HEK293T (cell line): ENCODE results near the gene LY9.
A peak's percentile ranks its signal among the peaks of the same experiment; 100 is the strongest.

Experiments used
- CTCF ChIA-PET: fragments of 350-600 bp; formaldehyde crosslinking; extraction: SDS; loops from one replicate; lab custom pipeline; 2021; ENCODE audit warnings: antibody characterized with exemption, inconsistent platforms; lab: Yijun Ruan, JAX
- POLR2A ChIA-PET: fragments of 350-600 bp; formaldehyde crosslinking; extraction: SDS; loops from one replicate; lab custom pipeline; 2020; ENCODE audit warnings: antibody characterized with exemption, inconsistent platforms; lab: Yijun Ruan, JAX
- DNase-seq: peaks from one replicate; pipeline ENCODE4 v3.0.0; 2012; ENCODE audit warnings: mixed read lengths; ENCODE audit errors: extremely low spot score
- ARNT ChIP-seq: fragments of 450-650 bp; IDR thresholded peaks from 2 replicates; pipeline ENCODE4 v1.6.1; 2017; ENCODE audit warnings: mild to moderate bottlenecking
- BHLHE40 ChIP-seq: fragments of 450-650 bp; IDR thresholded peaks from 2 replicates; pipeline ENCODE4 v1.6.1; 2016; ENCODE audit warnings: mild to moderate bottlenecking, moderate library complexity, borderline replicate concordance
- CTBP1 ChIP-seq: fragments of 450-650 bp; IDR thresholded peaks from 2 replicates; pipeline ENCODE4 v1.6.1; 2016; ENCODE audit warnings: borderline replicate concordance
- ELF4 ChIP-seq: fragments of 450-650 bp; IDR thresholded peaks from 2 replicates; pipeline ENCODE4 v1.6.1; 2017; ENCODE audit warnings: antibody characterized with exemption
- FOXA1 ChIP-seq: fragments of 450-650 bp; IDR thresholded peaks from 2 replicates; pipeline ENCODE4 v1.6.1; 2016; ENCODE audit warnings: mild to moderate bottlenecking
- FOXK2 ChIP-seq: fragments of 450-650 bp; IDR thresholded peaks from 2 replicates; pipeline ENCODE4 v1.6.1; 2016; ENCODE audit warnings: mild to moderate bottlenecking
- FOXM1 ChIP-seq: fragments of 450-650 bp; IDR thresholded peaks from 2 replicates; pipeline ENCODE4 v1.6.1; 2017; ENCODE audit warnings: mild to moderate bottlenecking, borderline replicate concordance
- HDGF ChIP-seq: fragments of 450-650 bp; IDR thresholded peaks from 2 replicates; pipeline ENCODE4 v1.6.1; 2017; ENCODE audit warnings: antibody characterized with exemption, borderline replicate concordance
- L3MBTL2 ChIP-seq: fragments of 450-650 bp; conservative IDR thresholded peaks from 2 replicates; pipeline ENCODE4 v1.6.1; 2016; ENCODE audit warnings: mild to moderate bottlenecking
- LEF1 ChIP-seq: fragments of 450-650 bp; IDR thresholded peaks from 2 replicates; pipeline ENCODE4 v1.6.1; 2017; ENCODE audit warnings: mild to moderate bottlenecking, borderline replicate concordance
- NFRKB ChIP-seq: fragments of 450-650 bp; IDR thresholded peaks from 2 replicates; pipeline ENCODE4 v1.6.1; 2016; ENCODE audit warnings: mild to moderate bottlenecking, moderate library complexity
- SP1 ChIP-seq: fragments of 450-650 bp; IDR thresholded peaks from 2 replicates; pipeline ENCODE4 v1.6.1; 2017
- SUZ12 ChIP-seq: fragments of 450-650 bp; IDR thresholded peaks from 2 replicates; pipeline ENCODE4 v1.6.1; 2016; ENCODE audit warnings: mild to moderate bottlenecking
- TARDBP ChIP-seq: fragments of 450-650 bp; IDR thresholded peaks from 2 replicates; pipeline ENCODE4 v1.6.1; 2016
- ZNF384 ChIP-seq: fragments of 450-650 bp; IDR thresholded peaks from 2 replicates; pipeline ENCODE4 v1.6.1; 2016
- TF ChIP-seq, protein P1 (sequence below): fragments of 450-650 bp; IDR thresholded peaks from 2 replicates; pipeline ENCODE4 v1.6.1; 2016

LY9 gene

DNA sequence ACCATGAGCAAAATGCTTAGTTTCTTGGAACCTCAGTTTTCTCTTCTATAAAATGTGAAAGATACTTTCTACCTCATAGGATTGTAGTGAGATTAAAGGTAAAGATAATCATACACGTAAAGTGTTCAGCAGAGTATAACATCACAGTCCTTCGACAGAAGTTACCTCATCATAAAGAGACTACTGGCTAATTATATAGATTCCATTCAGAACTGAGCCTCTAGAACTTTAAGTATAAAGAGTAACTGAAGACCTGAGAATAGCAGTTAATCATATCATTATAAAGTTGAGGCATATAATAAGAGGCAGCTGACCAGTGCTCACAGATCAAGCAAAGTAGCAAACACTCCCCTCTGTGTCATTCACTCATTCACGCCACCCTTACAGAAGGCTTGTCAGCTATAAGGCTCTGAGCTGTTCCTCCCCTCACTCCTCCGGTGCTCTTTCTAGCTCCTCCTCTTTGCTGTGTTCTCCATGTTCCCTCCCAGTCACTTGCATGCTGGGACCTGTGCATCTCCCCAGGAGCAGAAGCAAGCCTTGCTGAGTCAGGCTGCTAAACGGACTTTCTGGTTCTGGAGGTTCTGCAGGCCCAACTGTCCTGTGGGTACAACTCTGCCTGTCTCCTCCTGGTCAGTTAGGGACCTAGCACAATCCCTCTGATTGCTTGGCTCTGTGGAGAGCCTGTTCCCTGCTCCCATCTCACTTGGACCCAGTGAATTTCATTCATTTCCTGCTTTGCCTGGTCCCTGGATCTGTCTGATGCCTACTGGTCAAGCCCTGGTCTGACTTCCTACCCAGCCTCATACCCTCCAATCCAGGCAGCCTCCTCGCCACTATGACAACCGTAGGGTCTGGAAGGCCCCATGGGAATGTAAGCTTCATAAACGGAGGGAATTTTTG is 28.3 kb upstream of the LY9 start:
- CTCF ChIA-PET, result no interaction called here
- POLR2A ChIA-PET, result no interaction called here

DNA sequence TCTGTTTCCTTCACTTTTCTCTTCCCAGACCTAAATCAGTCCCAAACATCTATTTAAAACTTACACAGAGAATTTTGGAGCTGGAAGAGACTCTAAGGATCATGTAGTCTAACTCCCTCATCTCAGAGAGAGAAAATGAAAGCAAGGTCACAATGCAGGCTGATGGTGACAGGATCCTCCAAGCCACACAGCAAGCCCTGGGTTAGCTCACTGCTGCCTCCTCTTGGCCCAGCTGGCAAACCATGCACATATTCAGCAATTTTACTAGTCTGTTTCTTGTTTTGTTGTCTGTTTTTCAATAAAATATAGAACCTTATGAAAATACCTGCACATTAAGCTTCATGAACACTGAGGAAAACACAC is 27.7 kb upstream of the LY9 start:
- POLR2A ChIA-PET, result no interaction called here
- DNase-seq, result peak; percentile 56
- no peak for TF ChIP-seq BHLHE40
- CTCF ChIA-PET, result no interaction called here

More for the DNA sequence above, 28.3 kb upstream of the LY9 start:
- no peak for TF ChIP-seq TARDBP
- TF ChIP-seq HDGF, result no peak
- TF ChIP-seq ELF4, result no peak
- no peak for TF ChIP-seq BHLHE40
- TF ChIP-seq SP1, result no peak
- TF ChIP-seq, protein P1, sequence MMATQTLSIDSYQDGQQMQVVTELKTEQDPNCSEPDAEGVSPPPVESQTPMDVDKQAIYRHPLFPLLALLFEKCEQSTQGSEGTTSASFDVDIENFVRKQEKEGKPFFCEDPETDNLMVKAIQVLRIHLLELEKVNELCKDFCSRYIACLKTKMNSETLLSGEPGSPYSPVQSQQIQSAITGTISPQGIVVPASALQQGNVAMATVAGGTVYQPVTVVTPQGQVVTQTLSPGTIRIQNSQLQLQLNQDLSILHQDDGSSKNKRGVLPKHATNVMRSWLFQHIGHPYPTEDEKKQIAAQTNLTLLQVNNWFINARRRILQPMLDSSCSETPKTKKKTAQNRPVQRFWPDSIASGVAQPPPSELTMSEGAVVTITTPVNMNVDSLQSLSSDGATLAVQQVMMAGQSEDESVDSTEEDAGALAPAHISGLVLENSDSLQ, result no peak
- TF ChIP-seq SUZ12, result no peak
- TF ChIP-seq LEF1, result no peak
- TF ChIP-seq L3MBTL2, result no peak
- no peak for TF ChIP-seq FOXA1
- TF ChIP-seq ARNT, result no peak
- no peak for TF ChIP-seq FOXM1
- DNase-seq, result no peak

DNA sequence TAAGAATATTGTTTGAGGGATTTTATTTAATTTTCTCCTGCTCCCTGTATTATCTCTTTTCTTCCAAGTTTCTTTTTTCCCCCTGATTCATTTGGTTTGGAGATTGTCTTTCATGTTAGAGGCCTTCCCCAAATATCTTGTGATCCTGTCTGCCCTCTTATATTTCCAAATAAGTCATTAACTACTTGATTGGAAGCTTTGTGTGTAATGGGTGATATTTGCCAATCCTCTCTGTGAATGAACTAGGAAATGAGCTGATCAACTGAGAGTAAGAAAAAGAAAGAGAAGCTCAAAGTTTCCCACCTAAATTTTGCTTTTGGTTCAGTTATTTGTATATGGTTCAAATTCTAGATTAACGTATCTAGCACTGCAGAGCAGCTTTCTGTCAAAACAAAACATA is 23.6 kb upstream of the LY9 start:
- POLR2A ChIA-PET, result no interaction called here
- TF ChIP-seq, protein P1, result no peak
- TF ChIP-seq BHLHE40, result no peak
- TF ChIP-seq ARNT, result no peak
- TF ChIP-seq FOXA1, result no peak
- no peak for TF ChIP-seq HDGF
- TF ChIP-seq ZNF384, result no peak
- no peak for TF ChIP-seq FOXK2
- no peak for DNase-seq
- CTCF ChIA-PET, result no interaction called here

DNA sequence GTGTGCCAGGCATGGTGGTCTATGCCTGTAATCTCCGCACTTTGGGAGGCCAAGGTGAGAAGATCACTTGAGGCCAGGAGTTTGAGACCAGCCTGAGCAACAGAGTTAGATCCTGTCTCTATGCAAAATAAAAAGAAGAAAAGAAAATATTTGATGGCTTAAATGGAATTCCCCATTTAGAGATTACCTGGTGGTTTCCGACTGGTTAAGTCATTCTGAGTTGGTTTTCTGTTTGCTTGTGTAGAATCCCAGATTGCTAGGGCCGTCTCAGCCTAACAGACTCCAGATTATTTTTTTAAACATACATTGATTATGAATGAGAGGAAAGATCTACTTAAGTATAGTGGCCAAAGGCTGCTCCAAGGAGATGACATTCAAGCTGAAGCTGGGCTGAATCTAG is 22.9 kb upstream of the LY9 start:
- TF ChIP-seq, protein P1, result no peak
- TF ChIP-seq FOXM1, result no peak
- no peak for TF ChIP-seq ELF4
- no peak for TF ChIP-seq HDGF
- TF ChIP-seq BHLHE40, result no peak
- no peak for TF ChIP-seq TARDBP
- no peak for TF ChIP-seq FOXK2
- no peak for TF ChIP-seq FOXA1
- no peak for TF ChIP-seq LEF1
- no peak for TF ChIP-seq ZNF384
- TF ChIP-seq SP1, result no peak
- no peak for TF ChIP-seq SUZ12
- no peak for TF ChIP-seq CTBP1
- no peak for TF ChIP-seq ARNT
- TF ChIP-seq L3MBTL2, result no peak
- TF ChIP-seq NFRKB, result no peak
- ChIA-PET CTCF (no interaction called here), POLR2A (no interaction called here)
- DNase-seq, result no peak

DNA sequence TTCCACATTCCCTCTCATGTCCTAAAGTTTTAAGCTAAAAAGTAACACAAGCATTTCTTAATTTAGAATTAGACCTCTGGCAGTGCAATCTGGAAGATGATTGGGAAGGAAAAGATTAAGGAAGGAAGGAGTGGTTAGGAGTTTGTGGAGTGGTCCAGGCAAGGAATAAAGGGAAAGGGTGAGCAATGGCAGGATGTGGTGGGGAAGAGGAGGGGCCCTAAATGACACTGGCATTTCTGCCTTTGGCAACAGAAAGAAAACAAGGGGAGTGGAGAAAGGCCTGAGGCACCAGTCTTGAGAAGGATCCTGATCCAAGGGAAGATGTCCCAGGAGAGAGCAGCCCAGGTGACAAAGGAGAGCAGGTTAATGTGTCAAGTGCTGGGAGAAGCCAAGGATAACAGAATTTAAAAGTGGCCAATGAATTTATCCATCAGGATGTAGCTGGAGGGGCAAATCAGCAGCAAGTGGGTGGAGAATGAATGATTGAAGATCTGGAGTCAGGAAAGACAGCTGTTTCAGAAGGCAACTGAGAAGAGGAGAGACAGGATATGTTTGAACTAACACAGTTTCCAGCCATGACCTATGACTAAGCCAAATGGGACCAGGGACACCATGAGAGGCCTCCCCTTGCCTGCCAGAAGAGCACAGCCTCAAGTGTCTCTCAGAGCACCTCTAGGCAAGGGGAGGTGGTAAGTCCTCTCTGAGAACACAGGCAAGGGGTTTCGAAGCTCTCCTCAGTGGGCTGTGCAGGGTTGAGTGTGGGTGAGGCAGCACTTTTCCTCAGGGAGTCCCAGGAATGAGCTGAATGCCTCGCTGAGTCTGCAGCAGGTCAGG is 20.9 kb upstream of the LY9 start:
- no peak for DNase-seq
- CTCF ChIA-PET, result interaction anchor here (1.6 kb wide), 1 partner anchor 177 kb away, joined by 6 read pairs; no protein-coding TSS in a partner anchor
- TF ChIP-seq HDGF (no peak), FOXK2 (no peak), SP1 (no peak), ZNF384 (no peak), TARDBP (no peak)
- POLR2A ChIA-PET, result no interaction called here

DNA sequence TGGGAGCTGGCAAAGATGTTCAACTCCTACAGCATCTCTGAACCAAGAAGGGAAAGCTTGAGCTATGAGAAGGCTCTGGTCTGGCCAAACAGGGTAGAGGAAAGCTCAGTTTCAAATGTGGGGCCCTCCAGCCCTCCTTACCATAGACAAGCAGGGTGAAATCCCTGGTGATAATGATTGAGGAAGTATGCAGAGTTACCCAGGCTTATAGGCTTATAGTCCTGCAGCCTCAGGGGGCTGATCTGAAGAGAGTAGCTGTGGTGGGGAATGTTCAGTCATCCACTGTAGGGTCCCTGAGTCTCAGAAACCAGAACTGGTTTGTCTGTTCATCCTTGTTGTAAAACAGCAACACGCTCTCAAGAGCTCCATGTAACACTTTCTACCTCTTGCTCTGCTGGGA is 19.8 kb upstream of the LY9 start:
- POLR2A ChIA-PET, result no interaction called here
- CTCF ChIA-PET, result interaction anchor here (1.6 kb wide), 2 partner anchors 35 to 176 kb away, joined by 3 to 6 read pairs; no protein-coding TSS in a partner anchor

More for the DNA sequence above, 19.8 kb upstream of the LY9 start:
- DNase-seq, result no peak
- TF ChIP-seq LEF1 (no peak), CTBP1 (no peak), ELF4 (no peak), SP1 (no peak), FOXM1 (no peak), ZNF384 (no peak), NFRKB (no peak), TARDBP (no peak)
- TF ChIP-seq, protein P1, result no peak
